Fibroblast of lung (primary cell): ENCODE measurements around the gene MARK3.

Experiments used
- EZH2 ChIP-seq: IDR thresholded peaks from 2 replicates; pipeline ENCODE4 v1.5.1; 2012; ENCODE audit warnings: low read length, control low read depth, mild to moderate bottlenecking; ENCODE audit errors: missing control alignments
- TF ChIP-seq, protein P1 (sequence below), 2 donors: IDR thresholded peaks in 1 of 2; conservative IDR thresholded peaks in 1 of 2; 1 replicate in 1 of 2; 2 replicates in 1 of 2; pipeline ENCODE4 v1.5.1; 2011 to 2012; ENCODE audit warnings: low read length in 2 of 2, control low read depth in 1 of 2, inconsistent platforms in 1 of 2, low read depth in 1 of 2, mild to moderate bottlenecking in 1 of 2

DNA sequence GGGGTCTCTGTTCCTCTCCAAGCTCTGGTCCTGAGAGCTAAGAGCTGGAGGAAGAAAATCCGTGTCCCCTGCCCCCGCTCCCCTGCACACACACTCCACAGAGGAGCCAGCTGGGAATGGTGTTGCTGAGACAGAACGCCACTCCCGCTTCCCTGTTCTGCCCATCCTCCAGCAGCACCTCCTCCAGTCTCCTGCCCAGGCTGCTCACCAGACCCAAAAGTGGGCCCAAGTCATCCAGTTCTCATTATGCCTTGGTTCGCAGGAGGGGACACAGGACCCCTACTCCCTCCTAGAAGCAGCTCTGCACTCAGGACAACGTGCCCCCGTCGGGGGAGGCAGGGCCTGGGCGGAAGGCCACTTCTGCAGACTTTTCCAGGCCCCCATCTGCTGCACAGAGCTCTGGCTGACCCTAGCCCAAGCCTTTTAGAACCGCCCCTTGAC lies 143.0 kb downstream of the MARK3 start:
- TF ChIP-seq, protein P1, sequence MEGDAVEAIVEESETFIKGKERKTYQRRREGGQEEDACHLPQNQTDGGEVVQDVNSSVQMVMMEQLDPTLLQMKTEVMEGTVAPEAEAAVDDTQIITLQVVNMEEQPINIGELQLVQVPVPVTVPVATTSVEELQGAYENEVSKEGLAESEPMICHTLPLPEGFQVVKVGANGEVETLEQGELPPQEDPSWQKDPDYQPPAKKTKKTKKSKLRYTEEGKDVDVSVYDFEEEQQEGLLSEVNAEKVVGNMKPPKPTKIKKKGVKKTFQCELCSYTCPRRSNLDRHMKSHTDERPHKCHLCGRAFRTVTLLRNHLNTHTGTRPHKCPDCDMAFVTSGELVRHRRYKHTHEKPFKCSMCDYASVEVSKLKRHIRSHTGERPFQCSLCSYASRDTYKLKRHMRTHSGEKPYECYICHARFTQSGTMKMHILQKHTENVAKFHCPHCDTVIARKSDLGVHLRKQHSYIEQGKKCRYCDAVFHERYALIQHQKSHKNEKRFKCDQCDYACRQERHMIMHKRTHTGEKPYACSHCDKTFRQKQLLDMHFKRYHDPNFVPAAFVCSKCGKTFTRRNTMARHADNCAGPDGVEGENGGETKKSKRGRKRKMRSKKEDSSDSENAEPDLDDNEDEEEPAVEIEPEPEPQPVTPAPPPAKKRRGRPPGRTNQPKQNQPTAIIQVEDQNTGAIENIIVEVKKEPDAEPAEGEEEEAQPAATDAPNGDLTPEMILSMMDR (conservative IDR thresholded peaks at IDR 0.05 in 1 of 2, IDR thresholded peaks at IDR 0.05 in 1 of 2; ENCODE audit: low read depth in 1 of 2, low read length in 2 of 2): no peak
- no peak for TF ChIP-seq EZH2
